Loucy (cell line): ENCODE measurements around the gene LRIG1.

Experiments
- CTCF ChIP-seq: fragments of 200-600 bp; sonication (generic); conservative IDR thresholded peaks from 2 replicates; pipeline ENCODE4 v1.5.1; 2014; ENCODE audit warnings: mild to moderate bottlenecking, antibody characterized with exemption, low read length
- EZH2phosphoT487 ChIP-seq: fragments of 200-600 bp; IDR thresholded peaks from 2 replicates; pipeline ENCODE4 v1.6.1; 2018; ENCODE audit warnings: antibody characterized with exemption, mild to moderate bottlenecking, moderate library complexity, borderline replicate concordance

GRCh38 chr3:66404197-66404596, 96.6 kb downstream of the LRIG1 start:
- TF ChIP-seq CTCF (no peak), EZH2phosphoT487 (no peak)
